IPS-20b (cell line): ENCODE measurements around the gene UBN1.

Experiments
- H3K27ac ChIP-seq: one replicate; pipeline ENCODE4 v1.5.1; 2013; ENCODE audit warnings: low read length
- H3K27me3 ChIP-seq: 2 replicates; pipeline ENCODE4 v1.6.1; 2013; ENCODE audit warnings: mild to moderate bottlenecking, low read length, inconsistent platforms; ENCODE audit not compliant: insufficient read depth
- H3K36me3 ChIP-seq: 2 replicates; pipeline ENCODE4 v1.6.1; 2013; ENCODE audit warnings: low read depth, mild to moderate bottlenecking, inconsistent platforms, low read length, moderate library complexity; ENCODE audit not compliant: insufficient read depth
- H3K4me1 ChIP-seq: 2 replicates; pipeline ENCODE4 v1.6.1; 2013; ENCODE audit warnings: mild to moderate bottlenecking, control low read depth, inconsistent platforms, low read length, moderate library complexity; ENCODE audit not compliant: insufficient read depth
- H3K4me3 ChIP-seq: 2 replicates; pipeline ENCODE4 v1.5.1; 2013; ENCODE audit warnings: mild to moderate bottlenecking, low read length, inconsistent platforms
- H3K9ac ChIP-seq: 2 replicates; pipeline ENCODE4 v1.6.1; 2013; ENCODE audit warnings: low read depth, mild to moderate bottlenecking, inconsistent platforms, low read length, moderate library complexity
- H3K9me3 ChIP-seq: 2 replicates; pipeline ENCODE4 v1.6.1; 2013; ENCODE audit warnings: mild to moderate bottlenecking, low read depth, low read length, inconsistent platforms; ENCODE audit not compliant: insufficient read depth

UBN1 gene

GRCh38 chr16:4826980-4827379 is 20.3 kb upstream of the UBN1 start:
- Histone ChIP-seq H3K27me3 (no peaks in the 10 kb centered on the region), H3K4me3 (no peak overlapping the region), H3K9me3 (no peaks in the 10 kb centered on the region), H3K36me3 (peaks cover 88% of the 10 kb centered on the region), H3K9ac (no peak overlapping the region), H3K4me1 (no peaks in the 10 kb centered on the region), H3K27ac (no peak overlapping the region)

- no peak overlapping the region for H3K27ac ChIP-seq
- H3K27me3 ChIP-seq: no peaks in the 10 kb centered on the region
- H3K9ac ChIP-seq: no peak overlapping the region
- no peaks in the 10 kb centered on the region for H3K4me1 ChIP-seq
- H3K36me3 ChIP-seq: peaks cover 89% of the 10 kb centered on the region
- H3K4me3 ChIP-seq: no peak overlapping the region
- H3K9me3 ChIP-seq: no peaks in the 10 kb centered on the region
These were observed 18.5 kb upstream of the UBN1 start for GRCh38 chr16:4828567-4829321.

- Histone ChIP-seq H3K9me3 (no peaks in the 10 kb centered on the region), H3K4me1 (no peaks in the 10 kb centered on the region), H3K36me3 (peaks cover 83% of the 10 kb centered on the region), H3K27ac (no peak overlapping the region), H3K9ac (no peak overlapping the region), H3K4me3 (no peak overlapping the region), H3K27me3 (no peaks in the 10 kb centered on the region)
These were observed 16.9 kb upstream of the UBN1 start for GRCh38 chr16:4830408-4830807.

- no peak overlapping the region for H3K9ac ChIP-seq
- no peaks in the 10 kb centered on the region for H3K27me3 ChIP-seq
- H3K27ac ChIP-seq: no peak overlapping the region
- peaks cover 79% of the 10 kb centered on the region for H3K36me3 ChIP-seq
- H3K9me3 ChIP-seq: no peaks in the 10 kb centered on the region
- H3K4me1 ChIP-seq: no peaks in the 10 kb centered on the region
- H3K4me3 ChIP-seq: no peak overlapping the region
These were observed 15.7 kb upstream of the UBN1 start for GRCh38 chr16:4831616-4832015.

GRCh38 chr16:4832698-4833343 is 14.5 kb upstream of the UBN1 start:
- Histone ChIP-seq H3K27me3 (no peaks in the 10 kb centered on the region), H3K36me3 (peaks cover 80% of the 10 kb centered on the region), H3K9me3 (no peaks in the 10 kb centered on the region), H3K4me3 (no peak overlapping the region), H3K9ac (no peak overlapping the region), H3K27ac (no peak overlapping the region), H3K4me1 (no peaks in the 10 kb centered on the region)

- Histone ChIP-seq H3K36me3 (peaks cover 83% of the 10 kb centered on the region), H3K9ac (no peak overlapping the region), H3K9me3 (no peaks in the 10 kb centered on the region), H3K4me1 (no peaks in the 10 kb centered on the region), H3K27me3 (no peaks in the 10 kb centered on the region), H3K4me3 (no peak overlapping the region), H3K27ac (no peak overlapping the region)
These were observed 13.7 kb upstream of the UBN1 start for GRCh38 chr16:4833584-4833983.

GRCh38 chr16:4836727-4837126 is 10.6 kb upstream of the UBN1 start:
- Histone ChIP-seq H3K36me3 (peaks cover 85% of the 10 kb centered on the region), H3K27me3 (no peaks in the 10 kb centered on the region), H3K27ac (no peak overlapping the region), H3K4me3 (no peak overlapping the region), H3K9ac (no peak overlapping the region), H3K9me3 (no peaks in the 10 kb centered on the region), H3K4me1 (no peaks in the 10 kb centered on the region)

- H3K9ac ChIP-seq: no peak overlapping the region
- peaks cover 84% of the 10 kb centered on the region for H3K36me3 ChIP-seq
- no peak overlapping the region for H3K4me3 ChIP-seq
- no peaks in the 10 kb centered on the region for H3K9me3 ChIP-seq
- no peaks in the 10 kb centered on the region for H3K27me3 ChIP-seq
- no peak overlapping the region for H3K27ac ChIP-seq
- H3K4me1 ChIP-seq: no peaks in the 10 kb centered on the region
These were observed 9.4 kb upstream of the UBN1 start for GRCh38 chr16:4837733-4838501.

- Histone ChIP-seq H3K4me3 (no peak overlapping the region), H3K9me3 (no peaks in the 10 kb centered on the region), H3K9ac (no peak overlapping the region), H3K27me3 (no peaks in the 10 kb centered on the region), H3K4me1 (no peaks in the 10 kb centered on the region), H3K27ac (no peak overlapping the region), H3K36me3 (peaks cover 85% of the 10 kb centered on the region)
These were observed 7.3 kb upstream of the UBN1 start for GRCh38 chr16:4839942-4840341.

- H3K27me3 ChIP-seq: no peaks in the 10 kb centered on the region
- peaks cover 93% of the 10 kb centered on the region for H3K36me3 ChIP-seq
- peaks cover 5% of the 10 kb centered on the region; the same call in 1 of the 2 replicates for H3K4me1 ChIP-seq
- no peak overlapping the region for H3K9ac ChIP-seq
- H3K27ac ChIP-seq: no peak overlapping the region
- no peak overlapping the region for H3K4me3 ChIP-seq
- no peaks in the 10 kb centered on the region for H3K9me3 ChIP-seq
These were observed 6.3 kb upstream of the UBN1 start for GRCh38 chr16:4840984-4841383.

- peak overlapping the region; percentile 84; the same call in 1 of the 2 replicates for H3K9ac ChIP-seq
- no peaks in the 10 kb centered on the region for H3K27me3 ChIP-seq
- peaks cover 41% of the 10 kb centered on the region for H3K36me3 ChIP-seq
- H3K4me3 ChIP-seq: peak overlapping the region; percentile 84
- H3K4me1 ChIP-seq: peaks cover 19% of the 10 kb centered on the region; the same call in 1 of the 2 replicates
- H3K27ac ChIP-seq: no peak overlapping the region
- no peaks in the 10 kb centered on the region for H3K9me3 ChIP-seq
These were observed 779 bp upstream of the UBN1 start for GRCh38 chr16:4846503-4846900.
